ENCODE results near the gene CDCP2.

DNA sequence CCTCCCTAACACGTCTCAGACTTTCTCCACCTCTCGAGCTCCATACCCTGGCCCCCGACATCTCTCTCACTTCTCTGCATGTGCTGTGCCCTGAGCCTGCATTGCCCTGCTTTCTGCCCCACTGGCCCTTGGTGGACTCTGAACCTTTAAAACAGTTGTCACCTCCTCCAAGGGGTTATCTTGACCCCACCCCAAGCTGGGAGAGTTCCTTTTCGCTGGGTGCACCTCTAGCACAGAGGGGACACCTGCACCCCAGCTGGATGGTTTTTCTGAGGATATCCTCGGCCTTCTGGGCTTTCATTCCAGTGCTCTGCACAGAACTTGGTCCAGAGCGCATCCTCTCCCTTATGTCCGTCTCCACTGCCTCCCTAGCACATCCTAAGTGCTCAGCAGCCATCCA, 4.2 kb upstream of the CDCP2 start:
- TF ChIP-seq ZNF274 (IDR thresholded peaks at IDR 0.05; ENCODE audit: low read depth, low read length): no peak
- TF ChIP-seq YY1 (IDR thresholded peaks at IDR 0.05; ENCODE audit: insufficient read depth, insufficient read length): no peak
- no peak for TF ChIP-seq SUZ12 (IDR thresholded peaks at IDR 0.05; ENCODE audit: extremely low read depth, insufficient read depth, insufficient read length)

All from NT2/D1 (cell line).